ENCODE measurements around the gene TAS2R41.

TAS2R41 gene

DNA sequence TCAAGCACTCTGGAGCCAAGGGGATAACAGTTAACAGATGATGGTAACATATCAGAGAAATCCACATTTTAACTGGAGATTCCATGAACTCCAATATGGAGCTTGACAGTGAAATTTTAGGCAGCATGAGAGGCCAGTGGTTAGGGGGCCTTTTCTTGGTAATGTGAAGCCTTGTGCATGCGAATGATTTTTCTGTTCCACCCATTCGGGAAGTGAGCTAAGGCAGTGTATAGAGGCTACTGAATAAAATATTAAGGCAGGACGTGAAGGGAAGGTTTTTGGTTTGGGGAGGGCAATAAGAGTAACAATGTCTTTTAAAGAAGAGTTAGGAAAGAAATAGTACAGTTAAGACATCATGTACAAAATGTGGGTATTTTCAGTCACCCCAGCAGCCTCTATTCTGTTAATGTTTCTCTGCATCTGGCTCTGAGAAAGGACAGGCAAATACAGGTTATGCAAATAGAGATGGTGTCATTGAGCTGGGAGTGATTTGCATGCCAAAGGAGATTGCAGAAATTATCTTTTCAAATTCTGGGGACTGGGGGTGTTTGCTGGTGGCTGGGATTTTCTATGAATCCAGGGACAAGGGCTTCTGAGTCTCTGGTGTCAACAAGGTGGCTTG lies 41.2 kb upstream of the TAS2R41 start:
- no peak overlapping the region for H3K4me3 ChIP-seq (ENCODE audit: control insufficient read depth, low read depth, low read length)
- DNase-seq (ENCODE audit: low read depth), result no peak
- TF ChIP-seq, protein P1, sequence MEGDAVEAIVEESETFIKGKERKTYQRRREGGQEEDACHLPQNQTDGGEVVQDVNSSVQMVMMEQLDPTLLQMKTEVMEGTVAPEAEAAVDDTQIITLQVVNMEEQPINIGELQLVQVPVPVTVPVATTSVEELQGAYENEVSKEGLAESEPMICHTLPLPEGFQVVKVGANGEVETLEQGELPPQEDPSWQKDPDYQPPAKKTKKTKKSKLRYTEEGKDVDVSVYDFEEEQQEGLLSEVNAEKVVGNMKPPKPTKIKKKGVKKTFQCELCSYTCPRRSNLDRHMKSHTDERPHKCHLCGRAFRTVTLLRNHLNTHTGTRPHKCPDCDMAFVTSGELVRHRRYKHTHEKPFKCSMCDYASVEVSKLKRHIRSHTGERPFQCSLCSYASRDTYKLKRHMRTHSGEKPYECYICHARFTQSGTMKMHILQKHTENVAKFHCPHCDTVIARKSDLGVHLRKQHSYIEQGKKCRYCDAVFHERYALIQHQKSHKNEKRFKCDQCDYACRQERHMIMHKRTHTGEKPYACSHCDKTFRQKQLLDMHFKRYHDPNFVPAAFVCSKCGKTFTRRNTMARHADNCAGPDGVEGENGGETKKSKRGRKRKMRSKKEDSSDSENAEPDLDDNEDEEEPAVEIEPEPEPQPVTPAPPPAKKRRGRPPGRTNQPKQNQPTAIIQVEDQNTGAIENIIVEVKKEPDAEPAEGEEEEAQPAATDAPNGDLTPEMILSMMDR (conservative IDR thresholded peaks at IDR 0.05; ENCODE audit: control insufficient read depth, insufficient read depth, low read depth, low read length), result no peak

DNA sequence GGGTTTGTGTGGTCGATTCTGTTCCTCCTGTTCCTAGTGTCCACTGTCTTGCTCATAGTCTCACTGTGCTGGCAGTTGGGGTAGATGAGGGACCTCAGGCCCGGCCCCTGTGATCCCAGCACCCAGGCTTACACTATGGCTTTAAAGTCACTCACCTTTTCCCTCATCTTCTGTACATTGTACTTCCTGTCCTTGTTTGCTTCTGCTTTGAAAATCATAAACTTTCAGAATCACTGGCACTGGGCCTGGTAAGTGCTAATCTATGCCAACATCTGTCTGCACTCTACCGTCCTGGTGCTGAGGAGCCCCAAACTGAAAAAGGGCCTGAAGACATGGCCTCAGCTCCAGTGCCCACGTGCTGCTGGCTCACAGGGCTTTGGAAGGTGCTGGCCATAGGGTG lies 40.1 kb upstream of the TAS2R41 start:
- DNase-seq (ENCODE audit: low read depth), result no peak
- TF ChIP-seq, protein P1 (conservative IDR thresholded peaks at IDR 0.05; ENCODE audit: control insufficient read depth, insufficient read depth, low read depth, low read length), result no peak
- no peak overlapping the region for H3K4me3 ChIP-seq (ENCODE audit: control insufficient read depth, low read depth, low read length)

DNA sequence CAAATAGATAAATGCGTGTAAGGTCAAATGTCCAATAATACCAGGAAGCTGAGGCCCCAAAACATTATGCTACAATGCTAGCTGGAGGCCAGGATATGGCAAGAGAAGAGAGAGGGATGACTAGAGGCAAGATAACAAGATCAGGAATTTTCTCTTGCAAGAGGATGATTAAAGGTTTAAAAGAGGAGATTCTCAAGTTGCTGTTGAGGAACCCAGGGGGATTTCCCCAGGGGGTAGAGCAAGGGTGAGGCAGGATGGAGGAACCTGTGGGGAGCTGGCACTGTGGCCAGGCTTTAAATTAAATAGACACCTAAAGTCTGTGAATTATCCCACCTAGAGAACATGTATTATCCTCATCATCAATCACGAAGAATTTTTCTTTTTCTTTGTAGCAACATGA lies 37.8 kb upstream of the TAS2R41 start:
- no peak overlapping the region for H3K4me3 ChIP-seq (ENCODE audit: control insufficient read depth, low read depth, low read length)
- TF ChIP-seq, protein P1 (conservative IDR thresholded peaks at IDR 0.05; ENCODE audit: control insufficient read depth, insufficient read depth, low read depth, low read length), result no peak
- no peak for DNase-seq (ENCODE audit: low read depth)

DNA sequence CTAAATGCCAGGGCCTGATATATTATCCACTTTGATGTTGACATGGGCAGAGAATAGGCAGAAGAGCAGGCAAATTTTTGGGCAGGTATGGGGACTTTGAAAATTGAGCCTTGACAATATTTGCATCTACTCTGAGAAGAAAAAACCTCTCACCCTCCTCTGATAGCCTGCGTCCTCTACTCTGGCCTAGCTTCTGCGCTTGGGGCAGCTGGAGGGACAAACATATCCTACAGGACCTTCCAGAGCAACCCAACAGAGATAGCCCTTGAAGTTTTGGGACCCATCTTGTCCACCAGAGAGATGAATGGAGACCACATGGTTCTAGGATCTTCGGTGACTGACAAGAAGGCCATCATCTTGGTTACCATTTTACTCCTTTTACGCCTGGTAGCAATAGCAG lies 34.5 kb upstream of the TAS2R41 start, which contains the start of gene TAS2R60:
Gene TAS2R60 (plus strand): TSS at position 301 of the 400 bp plus-strand sequence. CDS start 0 bp downstream, at position 301.
- no peak within 1 kb of the TSS for H3K4me3 ChIP-seq (ENCODE audit: control insufficient read depth, low read depth, low read length)
- DNase-seq (ENCODE audit: low read depth), result no peak
- TF ChIP-seq, protein P1 (conservative IDR thresholded peaks at IDR 0.05; ENCODE audit: control insufficient read depth, insufficient read depth, low read depth, low read length), result no peak

DNA sequence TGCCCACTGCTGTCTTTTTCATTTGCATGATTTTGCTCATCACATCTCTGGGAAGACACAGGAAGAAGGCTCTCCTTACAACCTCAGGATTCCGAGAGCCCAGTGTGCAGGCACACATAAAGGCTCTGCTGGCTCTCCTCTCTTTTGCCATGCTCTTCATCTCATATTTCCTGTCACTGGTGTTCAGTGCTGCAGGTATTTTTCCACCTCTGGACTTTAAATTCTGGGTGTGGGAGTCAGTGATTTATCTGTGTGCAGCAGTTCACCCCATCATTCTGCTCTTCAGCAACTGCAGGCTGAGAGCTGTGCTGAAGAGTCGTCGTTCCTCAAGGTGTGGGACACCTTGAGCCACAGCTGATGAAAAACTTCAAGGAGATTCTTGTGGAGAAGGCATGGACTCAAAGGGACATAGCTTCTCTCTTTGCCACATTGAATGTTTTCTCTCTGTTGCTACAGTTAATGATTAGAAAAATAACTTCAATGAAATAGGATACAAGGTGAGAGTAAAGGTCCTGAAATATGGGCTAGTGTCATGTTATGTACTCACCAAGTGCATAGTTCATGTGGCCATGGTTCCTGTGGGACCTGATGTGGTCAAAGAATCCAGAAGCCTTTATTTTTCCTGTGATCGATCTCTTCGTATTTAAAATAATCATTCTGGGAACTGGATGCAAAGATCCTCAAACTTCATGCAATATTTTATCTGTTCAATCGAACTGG lies 33.5 kb upstream of the TAS2R41 start:
- no peak for DNase-seq (ENCODE audit: low read depth)
- TF ChIP-seq, protein P1 (conservative IDR thresholded peaks at IDR 0.05; ENCODE audit: control insufficient read depth, insufficient read depth, low read depth, low read length), result no peak
- H3K4me3 ChIP-seq (ENCODE audit: control insufficient read depth, low read depth, low read length), result no peak overlapping the region

DNA sequence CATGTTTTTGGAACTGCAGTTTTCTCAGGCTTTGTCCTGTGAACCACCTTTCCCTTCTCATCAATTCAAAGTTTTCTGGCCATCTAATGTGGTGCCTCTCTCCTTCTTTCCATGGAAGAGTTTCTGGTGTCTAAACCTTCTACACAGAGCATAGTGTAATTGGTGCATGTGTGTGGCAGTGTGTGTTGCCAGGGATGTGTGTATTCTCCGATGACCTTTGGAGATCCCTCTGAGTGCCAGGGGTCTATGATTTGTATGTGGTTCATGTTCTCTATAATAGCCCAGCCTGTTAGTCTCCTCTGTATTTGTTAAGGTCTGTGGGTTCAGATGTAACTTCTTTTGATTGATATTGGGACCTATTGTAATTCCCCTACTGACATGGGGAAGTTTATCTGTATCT lies 32.9 kb upstream of the TAS2R41 start:
- H3K4me3 ChIP-seq (ENCODE audit: control insufficient read depth, low read depth, low read length), result no peak overlapping the region
- TF ChIP-seq, protein P1 (conservative IDR thresholded peaks at IDR 0.05; ENCODE audit: control insufficient read depth, insufficient read depth, low read depth, low read length), result no peak
- no peak for DNase-seq (ENCODE audit: low read depth)

Data from fibroblast of mammary gland (primary cell).